ENCODE results near the gene YIPF2.

DNA sequence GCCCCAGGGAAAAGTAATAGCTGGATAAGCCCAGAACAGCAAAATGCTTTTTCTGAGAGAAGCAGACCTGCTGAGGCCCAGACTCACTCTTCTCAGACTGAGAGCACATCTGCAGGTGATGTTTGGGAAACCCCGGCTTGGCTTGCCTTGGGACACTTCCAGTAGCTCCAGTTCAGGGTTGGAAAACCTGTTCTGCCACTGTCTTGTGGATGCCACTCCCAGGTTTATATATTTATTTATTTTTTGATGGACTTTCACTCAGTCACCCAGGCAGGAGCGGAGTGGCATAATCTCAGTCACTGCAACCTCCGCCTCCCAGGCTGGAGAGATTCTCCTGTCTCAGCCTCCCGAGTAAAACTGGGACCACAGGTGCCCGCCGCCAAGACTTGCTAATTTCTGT is 24.4 kb upstream of the YIPF2 start:
- TF ChIP-seq, protein P1, sequence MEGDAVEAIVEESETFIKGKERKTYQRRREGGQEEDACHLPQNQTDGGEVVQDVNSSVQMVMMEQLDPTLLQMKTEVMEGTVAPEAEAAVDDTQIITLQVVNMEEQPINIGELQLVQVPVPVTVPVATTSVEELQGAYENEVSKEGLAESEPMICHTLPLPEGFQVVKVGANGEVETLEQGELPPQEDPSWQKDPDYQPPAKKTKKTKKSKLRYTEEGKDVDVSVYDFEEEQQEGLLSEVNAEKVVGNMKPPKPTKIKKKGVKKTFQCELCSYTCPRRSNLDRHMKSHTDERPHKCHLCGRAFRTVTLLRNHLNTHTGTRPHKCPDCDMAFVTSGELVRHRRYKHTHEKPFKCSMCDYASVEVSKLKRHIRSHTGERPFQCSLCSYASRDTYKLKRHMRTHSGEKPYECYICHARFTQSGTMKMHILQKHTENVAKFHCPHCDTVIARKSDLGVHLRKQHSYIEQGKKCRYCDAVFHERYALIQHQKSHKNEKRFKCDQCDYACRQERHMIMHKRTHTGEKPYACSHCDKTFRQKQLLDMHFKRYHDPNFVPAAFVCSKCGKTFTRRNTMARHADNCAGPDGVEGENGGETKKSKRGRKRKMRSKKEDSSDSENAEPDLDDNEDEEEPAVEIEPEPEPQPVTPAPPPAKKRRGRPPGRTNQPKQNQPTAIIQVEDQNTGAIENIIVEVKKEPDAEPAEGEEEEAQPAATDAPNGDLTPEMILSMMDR (IDR thresholded peaks at IDR 0.05; ENCODE audit: insufficient read depth, low read depth, low read length), result no peak
- no peak for TF ChIP-seq EZH2 (IDR thresholded peaks at IDR 0.05; ENCODE audit: insufficient read depth, low read length)

All from astrocyte (in vitro differentiated cells and primary cell).